Measurements from ENCODE around the gene ADAMTS20.

DNA sequence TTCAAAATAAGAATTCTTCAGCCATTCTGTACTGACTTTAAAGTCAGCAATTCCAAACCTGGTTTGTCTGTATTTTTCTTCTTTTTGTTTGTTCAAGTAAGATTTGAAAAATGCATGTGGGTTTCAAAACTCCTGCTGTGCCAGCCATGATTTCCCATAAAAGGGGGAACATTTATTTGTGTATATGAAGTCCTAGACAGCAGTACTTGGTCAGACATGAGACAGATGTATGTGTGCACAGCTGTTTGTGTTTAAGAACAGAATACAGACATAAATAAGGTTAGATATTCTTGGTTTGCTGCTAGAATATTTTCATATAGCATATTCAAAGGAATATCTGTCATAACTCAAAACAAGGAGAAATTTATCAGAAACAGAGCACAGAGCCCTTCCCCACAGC, 236.0 kb downstream of the ADAMTS20 start:
- TF ChIP-seq EZH2 (IDR thresholded peaks at IDR 0.05; ENCODE audit: low read length, missing control alignments): no peak
- TF ChIP-seq, protein P1, sequence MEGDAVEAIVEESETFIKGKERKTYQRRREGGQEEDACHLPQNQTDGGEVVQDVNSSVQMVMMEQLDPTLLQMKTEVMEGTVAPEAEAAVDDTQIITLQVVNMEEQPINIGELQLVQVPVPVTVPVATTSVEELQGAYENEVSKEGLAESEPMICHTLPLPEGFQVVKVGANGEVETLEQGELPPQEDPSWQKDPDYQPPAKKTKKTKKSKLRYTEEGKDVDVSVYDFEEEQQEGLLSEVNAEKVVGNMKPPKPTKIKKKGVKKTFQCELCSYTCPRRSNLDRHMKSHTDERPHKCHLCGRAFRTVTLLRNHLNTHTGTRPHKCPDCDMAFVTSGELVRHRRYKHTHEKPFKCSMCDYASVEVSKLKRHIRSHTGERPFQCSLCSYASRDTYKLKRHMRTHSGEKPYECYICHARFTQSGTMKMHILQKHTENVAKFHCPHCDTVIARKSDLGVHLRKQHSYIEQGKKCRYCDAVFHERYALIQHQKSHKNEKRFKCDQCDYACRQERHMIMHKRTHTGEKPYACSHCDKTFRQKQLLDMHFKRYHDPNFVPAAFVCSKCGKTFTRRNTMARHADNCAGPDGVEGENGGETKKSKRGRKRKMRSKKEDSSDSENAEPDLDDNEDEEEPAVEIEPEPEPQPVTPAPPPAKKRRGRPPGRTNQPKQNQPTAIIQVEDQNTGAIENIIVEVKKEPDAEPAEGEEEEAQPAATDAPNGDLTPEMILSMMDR (conservative IDR thresholded peaks at IDR 0.05 in 1 of 2, IDR thresholded peaks at IDR 0.05 in 1 of 2; ENCODE audit: low read depth in 1 of 2, low read length in 2 of 2): no peak

Data from fibroblast of lung (primary cell).